Left ventricle myocardium inferior (tissue), 1 donor: Measurements from ENCODE around the gene NDUFB6. TPM values are rescaled to one million over a fixed set of nuclear protein-coding genes. Genes with fewer than 3 reads are reported as not detected.
A peak's percentile ranks its signal among the peaks of the same experiment; 100 is the strongest.

Experiments
- DNase-seq: peaks from one replicate; pipeline ENCODE4 v3.0.0-alpha.2; 2020
- H3K27ac ChIP-seq: fragments of 200-600 bp; replicated peaks from 2 replicates; pipeline ENCODE4 v1.8.0; 2021
- H3K27me3 ChIP-seq: fragments of 200-600 bp; 2 replicates; pipeline ENCODE4 v1.8.0; 2021; ENCODE audit warnings: low read depth
- H3K36me3 ChIP-seq: fragments of 200-600 bp; 2 replicates; pipeline ENCODE4 v1.8.0; 2021
- H3K4me1 ChIP-seq: fragments of 200-600 bp; 2 replicates; pipeline ENCODE4 v1.8.0; 2021
- H3K4me3 ChIP-seq: fragments of 200-600 bp; 2 replicates; pipeline ENCODE4 v1.8.0; 2021; ENCODE audit warnings: mild to moderate bottlenecking, moderate library complexity
- H3K9me3 ChIP-seq: fragments of 200-600 bp; replicated peaks from 2 replicates; pipeline ENCODE4 v1.8.0; 2021
- intact Hi-C: fragments of 100-400 bp; cut with micrococcal nuclease; formaldehyde crosslinking; loops from one replicate; pipeline ENCODE4 v1.11.0; 2022
- total RNA-seq: library from RNA; stranded (reverse); fragmentation: NEBNext Ultra II Directional; extraction: Animal tissue kit (Norgen Biotek cat#: 25700); gene quantifications from one replicate; pipeline ENCODE4 v1.2.1, GENCODE V29; 2021
- TF ChIP-seq, protein P1 (sequence below): fragments of 200-600 bp; IDR thresholded peaks from 2 replicates; pipeline ENCODE4 v1.8.0; 2021; ENCODE audit warnings: antibody characterized with exemption, mild to moderate bottlenecking, borderline replicate concordance
- donor health status: DM: no; HTN: yes; CAD: no; lungs with severe emphysema.

The NDUFB6 gene
- total RNA-seq, 1 donor from 2014 or later = 174 TPM

DNA sequence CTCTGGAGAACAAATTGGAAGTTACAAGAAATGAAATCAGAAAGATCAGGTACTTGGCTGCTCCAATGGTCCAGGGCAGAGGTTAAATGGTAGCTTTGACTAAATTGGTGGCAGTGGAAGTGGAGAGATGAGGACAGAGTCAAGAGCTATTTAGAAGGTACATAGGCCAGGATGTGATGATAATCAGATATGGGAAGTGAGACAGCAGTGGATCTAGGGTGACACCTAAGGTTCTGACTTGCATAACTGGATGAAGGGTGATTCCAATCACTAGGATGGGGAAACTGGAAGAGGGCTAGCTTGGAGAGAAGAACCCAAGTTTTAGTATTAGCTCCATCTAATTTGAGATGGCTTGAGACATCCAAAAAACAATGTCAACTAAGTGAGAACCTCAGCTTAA lies 24.0 kb upstream of the NDUFB6 start:
- intact Hi-C loops = no loop called here
- no peak overlapping the region for H3K27ac ChIP-seq
- H3K4me1 ChIP-seq = no peaks in the 10 kb centered on the region
- DNase-seq = no peak
- H3K36me3 ChIP-seq = no peaks in the 10 kb centered on the region
- no peak overlapping the region for H3K4me3 ChIP-seq
- peaks cover 10% of the 10 kb centered on the region for H3K27me3 ChIP-seq
- TF ChIP-seq, protein P1, sequence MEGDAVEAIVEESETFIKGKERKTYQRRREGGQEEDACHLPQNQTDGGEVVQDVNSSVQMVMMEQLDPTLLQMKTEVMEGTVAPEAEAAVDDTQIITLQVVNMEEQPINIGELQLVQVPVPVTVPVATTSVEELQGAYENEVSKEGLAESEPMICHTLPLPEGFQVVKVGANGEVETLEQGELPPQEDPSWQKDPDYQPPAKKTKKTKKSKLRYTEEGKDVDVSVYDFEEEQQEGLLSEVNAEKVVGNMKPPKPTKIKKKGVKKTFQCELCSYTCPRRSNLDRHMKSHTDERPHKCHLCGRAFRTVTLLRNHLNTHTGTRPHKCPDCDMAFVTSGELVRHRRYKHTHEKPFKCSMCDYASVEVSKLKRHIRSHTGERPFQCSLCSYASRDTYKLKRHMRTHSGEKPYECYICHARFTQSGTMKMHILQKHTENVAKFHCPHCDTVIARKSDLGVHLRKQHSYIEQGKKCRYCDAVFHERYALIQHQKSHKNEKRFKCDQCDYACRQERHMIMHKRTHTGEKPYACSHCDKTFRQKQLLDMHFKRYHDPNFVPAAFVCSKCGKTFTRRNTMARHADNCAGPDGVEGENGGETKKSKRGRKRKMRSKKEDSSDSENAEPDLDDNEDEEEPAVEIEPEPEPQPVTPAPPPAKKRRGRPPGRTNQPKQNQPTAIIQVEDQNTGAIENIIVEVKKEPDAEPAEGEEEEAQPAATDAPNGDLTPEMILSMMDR = no peak
- H3K9me3 ChIP-seq = peaks cover 8% of the 10 kb centered on the region

DNA sequence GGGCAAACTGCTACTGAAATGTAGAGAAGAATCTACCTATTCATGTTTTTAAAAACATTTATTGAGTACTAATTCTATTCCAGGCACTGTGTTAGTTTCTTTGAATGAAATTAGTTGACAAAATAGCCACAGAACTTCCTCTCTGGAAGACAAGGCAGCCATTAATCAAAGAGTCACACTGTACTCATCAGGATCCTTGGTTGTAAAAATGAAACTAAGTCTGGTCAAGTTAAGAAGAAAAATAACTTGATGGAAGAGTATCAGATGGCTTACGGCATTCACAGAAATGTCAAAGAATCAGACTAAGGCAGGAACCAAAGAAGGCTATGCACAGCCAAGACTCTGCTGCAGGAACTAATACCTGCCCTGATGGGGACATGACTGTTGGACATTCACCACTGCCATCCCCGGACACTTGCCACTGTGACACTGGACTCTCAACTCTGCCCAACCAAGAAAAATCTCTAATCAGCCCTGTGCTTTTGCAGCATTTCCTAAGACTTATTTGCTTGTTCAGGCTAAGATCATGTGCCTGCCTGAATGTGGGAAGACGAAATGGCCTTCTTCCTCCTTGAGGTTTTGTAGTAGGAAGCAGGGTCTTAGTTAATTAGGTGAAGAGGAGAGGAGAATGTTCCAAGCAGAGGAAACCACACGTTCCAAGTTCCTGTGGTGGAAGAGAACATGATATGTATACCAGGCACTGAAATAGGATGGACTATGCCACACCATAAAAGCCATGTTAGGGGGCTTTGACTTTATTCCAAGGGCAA lies 23.3 kb upstream of the NDUFB6 start:
- peaks cover 10% of the 10 kb centered on the region for H3K27me3 ChIP-seq
- peaks cover 8% of the 10 kb centered on the region for H3K9me3 ChIP-seq
- no peak overlapping the region for H3K4me3 ChIP-seq
- no peak overlapping the region for H3K27ac ChIP-seq
- no peaks in the 10 kb centered on the region for H3K36me3 ChIP-seq
- intact Hi-C loops = no loop called here
- DNase-seq = no peak
- TF ChIP-seq, protein P1 = no peak
- no peaks in the 10 kb centered on the region for H3K4me1 ChIP-seq

DNA sequence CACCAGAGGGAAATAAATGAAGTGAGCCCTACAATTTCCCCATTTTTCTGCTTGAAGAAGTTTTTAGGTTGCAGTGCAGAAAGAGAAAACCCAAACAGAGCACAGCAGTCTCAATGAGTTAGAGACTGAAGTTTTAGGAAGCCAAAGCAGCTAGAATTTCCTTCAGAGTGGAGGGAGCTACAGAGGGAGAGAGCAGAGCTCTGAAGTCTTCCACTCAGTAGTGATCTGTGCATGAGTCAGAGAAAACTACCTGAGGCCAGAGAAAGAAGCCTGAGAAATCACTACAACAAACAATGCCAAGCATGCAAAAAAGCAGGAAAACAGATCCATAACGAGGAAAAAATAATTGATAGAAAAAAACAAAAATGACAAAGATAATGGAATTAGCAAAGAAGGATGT lies 17.9 kb upstream of the NDUFB6 start:
- Histone ChIP-seq H3K27me3 (peaks cover 47% of the 10 kb centered on the region), H3K27ac (no peak overlapping the region), H3K4me3 (no peak overlapping the region), H3K9me3 (no peaks in the 10 kb centered on the region), H3K36me3 (no peaks in the 10 kb centered on the region), H3K4me1 (no peaks in the 10 kb centered on the region)
- TF ChIP-seq, protein P1 = no peak
- DNase-seq = no peak
- intact Hi-C loops = loop anchor here (5.0 kb wide), 1 partner anchor 376 kb away; no protein-coding TSS in a partner anchor

DNA sequence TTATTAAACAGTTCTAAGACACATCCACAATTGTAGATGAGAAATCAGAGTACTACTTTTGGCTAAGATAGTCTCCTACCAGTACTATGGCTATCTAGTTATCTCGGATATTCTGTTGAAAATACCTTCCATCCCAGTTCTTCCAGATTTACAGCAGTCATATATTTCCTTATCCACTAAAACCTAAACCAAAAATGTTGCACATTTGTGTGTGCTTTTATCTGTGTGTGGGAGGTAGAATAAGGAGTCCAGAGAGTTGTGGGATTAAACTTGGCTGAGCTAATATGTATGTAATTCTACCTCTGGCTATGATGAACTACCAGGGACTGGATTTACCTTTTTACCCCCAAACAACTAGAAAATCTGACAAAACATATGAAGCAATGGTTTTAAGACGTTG lies 17.5 kb upstream of the NDUFB6 start:
- H3K27me3 ChIP-seq = peaks cover 50% of the 10 kb centered on the region
- no peak overlapping the region for H3K27ac ChIP-seq
- intact Hi-C loops = loop anchor here (5.0 kb wide), 1 partner anchor 377 kb away; no protein-coding TSS in a partner anchor
- DNase-seq = no peak
- TF ChIP-seq, protein P1 = no peak
- no peaks in the 10 kb centered on the region for H3K36me3 ChIP-seq
- H3K9me3 ChIP-seq = no peaks in the 10 kb centered on the region
- H3K4me1 ChIP-seq = no peaks in the 10 kb centered on the region
- no peak overlapping the region for H3K4me3 ChIP-seq

DNA sequence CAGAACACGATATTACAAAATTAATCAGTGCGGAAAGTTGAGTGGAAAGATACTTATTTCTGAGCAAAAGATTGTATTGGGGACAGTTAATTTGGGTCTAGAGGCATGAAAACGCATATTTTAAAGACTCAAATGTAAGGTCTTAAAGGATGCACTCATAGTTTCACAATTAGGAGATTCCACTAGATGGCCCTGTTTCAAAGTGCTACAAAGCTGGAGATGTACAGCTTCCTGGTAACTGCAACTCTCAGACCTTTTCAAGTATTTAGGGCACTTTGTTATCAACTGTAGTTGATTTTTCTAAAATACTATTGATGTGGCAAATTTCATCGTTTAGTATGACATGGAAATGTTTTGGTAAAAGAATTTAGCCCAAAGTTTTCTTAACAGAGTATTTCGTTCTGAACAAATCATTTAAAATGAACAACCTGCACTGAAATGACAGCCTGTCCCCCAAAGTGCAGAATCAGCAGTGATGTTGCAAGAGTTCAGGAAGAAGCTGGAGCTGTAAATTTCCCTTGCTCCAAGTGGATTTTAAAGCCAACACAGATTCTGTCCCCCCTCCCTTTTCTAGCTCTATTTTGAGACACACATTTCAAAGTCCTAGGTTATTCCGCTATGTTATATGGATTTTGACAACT lies 16.2 kb upstream of the NDUFB6 start:
- TF ChIP-seq, protein P1 = peak; percentile 59
- Histone ChIP-seq H3K9me3 (no peaks in the 10 kb centered on the region), H3K36me3 (no peaks in the 10 kb centered on the region), H3K4me1 (no peaks in the 10 kb centered on the region), H3K27ac (no peak overlapping the region), H3K27me3 (peaks cover 56% of the 10 kb centered on the region), H3K4me3 (no peak overlapping the region)
- no peak for DNase-seq
- intact Hi-C loops = no loop called here
